ENCODE measurements around the gene ATG14. TPM values are rescaled to one million over a fixed set of nuclear protein-coding genes. Genes with fewer than 3 reads are reported as not detected.
"Not testable (repeated sequence)": the region's sequence is repeated elsewhere in the genome, so short reads cannot be mapped to it uniquely, and the experiment has no call there.

ATG14 gene
- total and polyA plus RNA-seq, 2 donors from 2014 or later: 5.2 to 13.3 TPM

- Histone ChIP-seq H3K36me3 (ENCODE audit: control insufficient read depth in 2 of 3, insufficient read depth in 3 of 3, low read length in 3 of 3) (peaks cover 2 to 18% (median 16%) of the 10 kb centered on the region in 3 donors), H3K9ac (ENCODE audit: low read length in 3 of 3) (no peak overlapping the region), H3K27ac (ENCODE audit: low read depth in 2 of 2, low read length in 2 of 2) (no peak overlapping the region), H3K4me3 (ENCODE audit: low read length in 3 of 3) (no peak overlapping the region), H3K27me3 (ENCODE audit: control insufficient read depth, insufficient read depth, low read length) (no peaks in the 10 kb centered on the region), H3K4me1 (ENCODE audit: control insufficient read depth in 2 of 3, insufficient read depth in 2 of 3, low read depth in 1 of 3, low read length in 3 of 3) (peaks cover 5 to 16% (median 12%) of the 10 kb centered on the region in 3 donors), H3K9me3 (ENCODE audit: control insufficient read depth in 2 of 3, insufficient read depth in 1 of 3, low read length in 3 of 3) (no peaks in the 10 kb centered on the region)
- intact Hi-C loops (cut with DNase I): no loop called here
- FAIRE-seq: no peak
- TF ChIP-seq, protein P1, sequence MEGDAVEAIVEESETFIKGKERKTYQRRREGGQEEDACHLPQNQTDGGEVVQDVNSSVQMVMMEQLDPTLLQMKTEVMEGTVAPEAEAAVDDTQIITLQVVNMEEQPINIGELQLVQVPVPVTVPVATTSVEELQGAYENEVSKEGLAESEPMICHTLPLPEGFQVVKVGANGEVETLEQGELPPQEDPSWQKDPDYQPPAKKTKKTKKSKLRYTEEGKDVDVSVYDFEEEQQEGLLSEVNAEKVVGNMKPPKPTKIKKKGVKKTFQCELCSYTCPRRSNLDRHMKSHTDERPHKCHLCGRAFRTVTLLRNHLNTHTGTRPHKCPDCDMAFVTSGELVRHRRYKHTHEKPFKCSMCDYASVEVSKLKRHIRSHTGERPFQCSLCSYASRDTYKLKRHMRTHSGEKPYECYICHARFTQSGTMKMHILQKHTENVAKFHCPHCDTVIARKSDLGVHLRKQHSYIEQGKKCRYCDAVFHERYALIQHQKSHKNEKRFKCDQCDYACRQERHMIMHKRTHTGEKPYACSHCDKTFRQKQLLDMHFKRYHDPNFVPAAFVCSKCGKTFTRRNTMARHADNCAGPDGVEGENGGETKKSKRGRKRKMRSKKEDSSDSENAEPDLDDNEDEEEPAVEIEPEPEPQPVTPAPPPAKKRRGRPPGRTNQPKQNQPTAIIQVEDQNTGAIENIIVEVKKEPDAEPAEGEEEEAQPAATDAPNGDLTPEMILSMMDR (IDR thresholded peaks at IDR 0.05; ENCODE audit: borderline replicate concordance, extremely low read depth, insufficient read depth): no peak
- DNase-seq: no peak
These were observed 62.7 kb downstream of the ATG14 start for GRCh38 chr14:55348766-55349453.

GRCh38 chr14:55347748-55348147 lies 63.9 kb downstream of the ATG14 start:
- no peak for DNase-seq
- H3K4me3 ChIP-seq (ENCODE audit: low read length in 3 of 3): no peak overlapping the region
- peaks cover 5 to 16% (median 12%) of the 10 kb centered on the region in 3 donors for H3K4me1 ChIP-seq (ENCODE audit: control insufficient read depth in 2 of 3, insufficient read depth in 2 of 3, low read depth in 1 of 3, low read length in 3 of 3)
- no peak overlapping the region for H3K27ac ChIP-seq (ENCODE audit: low read depth in 2 of 2, low read length in 2 of 2)
- intact Hi-C loops (cut with DNase I): no loop called here
- H3K9ac ChIP-seq (ENCODE audit: low read length in 3 of 3): no peak overlapping the region
- no peak for FAIRE-seq
- H3K36me3 ChIP-seq (ENCODE audit: control insufficient read depth in 2 of 3, insufficient read depth in 3 of 3, low read length in 3 of 3): peaks cover 2 to 16% (median 15%) of the 10 kb centered on the region in 3 donors
- TF ChIP-seq, protein P1 (IDR thresholded peaks at IDR 0.05; ENCODE audit: borderline replicate concordance, extremely low read depth, insufficient read depth): no peak
- H3K27me3 ChIP-seq (ENCODE audit: control insufficient read depth, insufficient read depth, low read length): no peaks in the 10 kb centered on the region
- H3K9me3 ChIP-seq (ENCODE audit: control insufficient read depth in 2 of 3, insufficient read depth in 1 of 3, low read length in 3 of 3): no peaks in the 10 kb centered on the region

DNA sequence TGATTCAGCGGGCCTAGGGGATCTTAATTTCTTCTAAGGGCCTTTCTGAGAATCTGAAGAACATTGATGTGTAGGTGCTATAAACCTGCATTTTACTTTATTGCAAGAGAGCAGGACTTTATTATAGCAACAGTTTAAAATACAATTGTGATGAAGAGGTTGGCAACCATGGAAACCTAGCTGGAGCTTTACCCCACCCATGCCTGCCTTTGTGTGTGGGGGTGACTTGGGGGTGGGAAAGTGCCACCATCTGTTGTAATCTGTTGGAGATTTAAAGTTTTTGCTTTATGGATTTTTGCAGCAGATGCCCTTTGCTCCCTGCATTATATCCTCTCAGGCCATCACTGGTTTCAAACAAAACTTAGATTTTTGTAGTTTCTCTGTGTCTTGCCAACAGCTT lies 64.6 kb downstream of the ATG14 start:
- TF ChIP-seq, protein P1 (IDR thresholded peaks at IDR 0.05; ENCODE audit: borderline replicate concordance, extremely low read depth, insufficient read depth): no peak
- H3K4me3 ChIP-seq (ENCODE audit: low read length in 3 of 3): no peak overlapping the region
- peaks cover 2 to 16% (median 9%) of the 10 kb centered on the region in 3 donors for H3K36me3 ChIP-seq (ENCODE audit: control insufficient read depth in 2 of 3, insufficient read depth in 3 of 3, low read length in 3 of 3)
- intact Hi-C loops (cut with DNase I): no loop called here
- H3K9ac ChIP-seq (ENCODE audit: low read length in 3 of 3): no peak overlapping the region
- no peak for DNase-seq
- H3K27me3 ChIP-seq (ENCODE audit: control insufficient read depth, insufficient read depth, low read length): no peaks in the 10 kb centered on the region
- peaks cover 5 to 16% (median 12%) of the 10 kb centered on the region in 3 donors for H3K4me1 ChIP-seq (ENCODE audit: control insufficient read depth in 2 of 3, insufficient read depth in 2 of 3, low read depth in 1 of 3, low read length in 3 of 3)
- no peaks in the 10 kb centered on the region for H3K9me3 ChIP-seq (ENCODE audit: control insufficient read depth in 2 of 3, insufficient read depth in 1 of 3, low read length in 3 of 3)
- no peak for FAIRE-seq
- no peak overlapping the region for H3K27ac ChIP-seq (ENCODE audit: low read depth in 2 of 2, low read length in 2 of 2)

GRCh38 chr14:55344582-55345163 lies 67.0 kb downstream of the ATG14 start:
- H3K27ac ChIP-seq (ENCODE audit: low read depth in 2 of 2, low read length in 2 of 2); H3K9me3 ChIP-seq (ENCODE audit: control insufficient read depth in 2 of 3, insufficient read depth in 1 of 3, low read length in 3 of 3); H3K36me3 ChIP-seq (ENCODE audit: control insufficient read depth in 2 of 3, insufficient read depth in 3 of 3, low read length in 3 of 3); FAIRE-seq; H3K4me3 ChIP-seq (ENCODE audit: low read length in 3 of 3); H3K9ac ChIP-seq (ENCODE audit: low read length in 3 of 3); intact Hi-C loops (cut with DNase I); H3K27me3 ChIP-seq (ENCODE audit: control insufficient read depth, insufficient read depth, low read length); DNase-seq: not testable (repeated sequence)
- H3K4me1 ChIP-seq (ENCODE audit: control insufficient read depth in 2 of 3, insufficient read depth in 2 of 3, low read depth in 1 of 3, low read length in 3 of 3): peaks cover 2 to 13% (median 9%) of the 10 kb centered on the region in 3 donors

Data from kidney (tissue), 14 donors.